Esophagus muscularis mucosa (tissue), 4 donors: ENCODE results near the gene CASKIN1. TPM values are rescaled to one million over a fixed set of nuclear protein-coding genes. Genes with fewer than 3 reads are reported as not detected.

Experiments used
- DNase-seq: peaks from one replicate; pipeline ENCODE4 v3.0.0-alpha.2; 2017; ENCODE audit errors: extremely low spot score
- H3K27ac ChIP-seq, 4 donors: fragments of 200-600 bp; sonication (generic); replicated peaks in 1 of 4; 1 replicate in 3 of 4; 2 replicates in 1 of 4; pipeline ENCODE4 v1.5.1; 2016 to 2019; ENCODE audit warnings: mild to moderate bottlenecking in 1 of 4
- H3K27me3 ChIP-seq, 4 donors: fragments of 200-600 bp; sonication (generic); one replicate each; pipeline versions ENCODE4 v1.5.1 to v1.6.0; 2016 to 2019
- H3K36me3 ChIP-seq, 4 donors: fragments of 200-600 bp; sonication (generic); one replicate each; pipeline ENCODE4 v1.5.1; 2016 to 2019
- H3K4me1 ChIP-seq, 4 donors: fragments of 200-600 bp; sonication (generic); one replicate each; pipeline ENCODE4 v1.5.1; 2016 to 2019
- H3K4me3 ChIP-seq, 4 donors: fragments of 200-600 bp; sonication (generic); 1 replicate in 2 of 4; 2 replicates in 2 of 4; pipeline ENCODE4 v1.5.1; 2016 to 2019; ENCODE audit warnings: mild to moderate bottlenecking in 4 of 4, moderate library complexity in 1 of 4
- H3K9me3 ChIP-seq, 4 donors: fragments of 200-600 bp; sonication (generic); 1 replicate in 3 of 4; 2 replicates in 1 of 4; pipeline ENCODE4 v1.5.1; 2016 to 2019
- CTCF ChIP-seq, 3 experiments: fragments of 200-600 bp in 2 of 3; fragments of 450-650 bp in 1 of 3; sonication (generic) in 2 of 3; IDR thresholded peaks; one replicate each; pipeline ENCODE4 v1.5.1; 2017 to 2019; ENCODE audit warnings: antibody characterized with exemption in 3 of 3, mild to moderate bottlenecking in 2 of 3, moderate library complexity in 1 of 3
- EP300 ChIP-seq: sonication (generic); formaldehyde crosslinking; IDR thresholded peaks from one replicate; pipeline ENCODE4 v1.6.1; 2017; ENCODE audit warnings: antibody characterized with exemption
- POLR2A ChIP-seq: fragments of 450-650 bp; IDR thresholded peaks from one replicate; pipeline ENCODE4 v1.6.1; 2017; ENCODE audit warnings: antibody characterized with exemption, moderate library complexity, mild to moderate bottlenecking, low read depth
- POLR2AphosphoS5 ChIP-seq, 2 donors: sonication (generic); formaldehyde crosslinking; IDR thresholded peaks; one replicate each; pipeline ENCODE4 v1.6.1; 2017; ENCODE audit warnings: antibody characterized with exemption in 2 of 2
- WGBS: methylation state at CpG from one replicate; pipeline ENCODE4 v1.1.5; 2018; 5-methylcytosine and 5-hydroxymethylcytosine counted together
- intact Hi-C: fragments of 100-400 bp; cut with DNase I; formaldehyde crosslinking; loops from one replicate; pipeline ENCODE4 v1.15.1; 2023
- total RNA-seq, 4 donors: library from RNA; depleted of rRNA; stranded (reverse); fragments of >200 nt; gene quantifications; one replicate each; pipeline versions ENCODE4 v1.1.0 to v1.2.1, GENCODE V29; 2016

Gene CASKIN1
- total RNA-seq, 4 donors from 2014 or later = under 0.01 to 0.32 (median 0.09) TPM

- H3K27me3 ChIP-seq = peaks cover 0 to 30% (median 3%) of the 10 kb centered on the region in 4 donors
- peaks cover 58 to 83% (median 82%) of the 10 kb centered on the region in 4 donors for H3K36me3 ChIP-seq
- H3K27ac ChIP-seq = no peak overlapping the region
- H3K4me1 ChIP-seq = peaks cover 19 to 27% (median 25%) of the 10 kb centered on the region in 4 donors
- TF ChIP-seq EP300 (no peak), POLR2AphosphoS5 (IDR thresholded peaks at IDR 0.05) (no peak), POLR2A (no peak), CTCF (IDR thresholded peaks at IDR 0.05) (no peak)
- no peak overlapping the region for H3K4me3 ChIP-seq
- intact Hi-C loops = no loop called here
- no peak for DNase-seq
- no peaks in the 10 kb centered on the region for H3K9me3 ChIP-seq
- WGBS = 84% methylated on average over 21 of the region's 23 CpGs
Measured at GRCh38 chr16:2229632-2230250, 33.3 kb upstream of the CASKIN1 start.

GRCh38 chr16:2229091-2229490 is 32.7 kb upstream of the CASKIN1 start:
- DNase-seq = no peak
- TF ChIP-seq POLR2A (no peak), CTCF (IDR thresholded peaks at IDR 0.05) (no peak), EP300 (no peak), POLR2AphosphoS5 (IDR thresholded peaks at IDR 0.05) (no peak)
- Histone ChIP-seq H3K27me3 (peaks cover 0 to 24% (median 1%) of the 10 kb centered on the region in 4 donors), H3K27ac (no peak overlapping the region), H3K4me1 (peaks cover 25 to 33% (median 32%) of the 10 kb centered on the region in 4 donors), H3K36me3 (peaks cover 52 to 77% (median 75%) of the 10 kb centered on the region in 4 donors), H3K9me3 (no peaks in the 10 kb centered on the region), H3K4me3 (no peak overlapping the region)
- WGBS = 90% methylated on average over 3 of the region's 12 CpGs
- intact Hi-C loops = no loop called here

- H3K4me1 ChIP-seq = peaks cover 25 to 37% (median 33%) of the 10 kb centered on the region in 4 donors
- intact Hi-C loops = no loop called here
- WGBS = 89% methylated on average over 12 of the region's 25 CpGs
- no peak overlapping the region for H3K27ac ChIP-seq
- peaks cover 44 to 69% (median 67%) of the 10 kb centered on the region in 4 donors for H3K36me3 ChIP-seq
- no peak for DNase-seq
- peaks cover 0 to 16% (median 0%) of the 10 kb centered on the region in 4 donors for H3K27me3 ChIP-seq
- no peaks in the 10 kb centered on the region for H3K9me3 ChIP-seq
- H3K4me3 ChIP-seq = no peak overlapping the region
- TF ChIP-seq EP300 (no peak), POLR2A (no peak)
Measured at GRCh38 chr16:2228161-2228824, 31.9 kb upstream of the CASKIN1 start.

GRCh38 chr16:2226918-2227317 is 30.5 kb upstream of the CASKIN1 start:
- DNase-seq = no peak
- TF ChIP-seq POLR2AphosphoS5 (IDR thresholded peaks at IDR 0.05) = no peak
- no peak for TF ChIP-seq POLR2A
- no peak for TF ChIP-seq CTCF (IDR thresholded peaks at IDR 0.05)
- no peak for TF ChIP-seq EP300
- Histone ChIP-seq H3K27me3 (peaks cover 0 to 8% (median 0%) of the 10 kb centered on the region in 4 donors), H3K9me3 (no peaks in the 10 kb centered on the region), H3K4me1 (peaks cover 28 to 41% (median 38%) of the 10 kb centered on the region in 4 donors), H3K36me3 (peaks cover 30 to 55% (median 54%) of the 10 kb centered on the region in 4 donors), H3K4me3 (no peak overlapping the region), H3K27ac (no peak overlapping the region)
- intact Hi-C loops = no loop called here
- 90% methylated on average over 6 of the region's 6 CpGs for WGBS

- TF ChIP-seq POLR2AphosphoS5 (IDR thresholded peaks at IDR 0.05) (no peak), POLR2A (no peak), CTCF (IDR thresholded peaks at IDR 0.05) (no peak), EP300 (no peak)
- 54% methylated on average over 8 of the region's 9 CpGs for WGBS
- H3K27ac ChIP-seq = no peak overlapping the region
- H3K36me3 ChIP-seq = peaks cover 24 to 49% (median 48%) of the 10 kb centered on the region in 4 donors
- no peaks in the 10 kb centered on the region for H3K9me3 ChIP-seq
- DNase-seq = no peak
- peaks cover 0 to 8% (median 0%) of the 10 kb centered on the region in 4 donors for H3K27me3 ChIP-seq
- intact Hi-C loops = no loop called here
- H3K4me3 ChIP-seq = no peak overlapping the region
- peaks cover 28 to 41% (median 38%) of the 10 kb centered on the region in 4 donors for H3K4me1 ChIP-seq
Measured at GRCh38 chr16:2226245-2226793, 29.9 kb upstream of the CASKIN1 start.
